ENCODE data around the gene RAB36. TPM values are rescaled to one million over a fixed set of nuclear protein-coding genes. Genes with fewer than 3 reads are reported as not detected.
A peak's percentile ranks its signal among the peaks of the same experiment; 100 is the strongest.

RAB36 gene
- total RNA-seq, 1 experiment from 2014 or later = 1.1 TPM

DNA sequence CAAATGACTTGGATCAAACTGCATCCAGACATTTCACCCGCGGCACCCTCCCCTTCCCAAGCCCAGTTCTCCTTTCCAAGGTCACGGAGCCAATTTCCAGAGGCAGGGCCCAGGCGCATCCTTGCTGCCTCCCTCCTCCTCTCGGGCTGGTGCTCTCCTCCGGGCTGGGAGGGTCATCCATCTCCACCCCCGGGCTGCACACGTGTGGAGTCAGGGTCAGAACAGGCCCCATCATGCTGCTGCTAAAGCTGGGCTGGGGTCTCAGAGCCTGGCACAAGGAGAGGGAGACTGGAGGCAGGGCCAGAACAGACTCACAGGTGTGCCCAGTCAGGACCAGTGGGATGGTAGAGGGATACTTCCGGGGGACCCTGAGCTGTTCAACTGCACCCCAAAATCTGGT, 17.5 kb upstream of the RAB36 start:
- ATAC-seq = no peak
- Histone ChIP-seq H3K4me3 (ENCODE audit: low read length) (no peak overlapping the region), H3K4me2 (ENCODE audit: low read length) (no peak overlapping the region), H3K79me2 (ENCODE audit: low read length) (no peaks in the 10 kb centered on the region), H3F3A (ENCODE audit: low read length, unreplicated experiment) (no peaks in the 10 kb centered on the region), H3K36me3 (ENCODE audit: low read depth, low read length) (no peaks in the 10 kb centered on the region), H3K9me2 (replicated peaks; ENCODE audit: low read length) (no peaks in the 10 kb centered on the region), H3K4me1 (ENCODE audit: insufficient read depth, low read length) (no peaks in the 10 kb centered on the region), H3K9ac (ENCODE audit: low read length) (no peak overlapping the region), H3K27ac (ENCODE audit: low read length) (no peak overlapping the region), H3K27me3 (ENCODE audit: low read length) (no peaks in the 10 kb centered on the region), H4K20me1 (ENCODE audit: low read length) (no peaks in the 10 kb centered on the region), H3K9me3 (ENCODE audit: low read length) (no peaks in the 10 kb centered on the region), H2AFZ (ENCODE audit: low read length) (no peak overlapping the region)
- intact Hi-C loops (cut with micrococcal nuclease) = no loop called here
- TF ChIP-seq, protein P1, sequence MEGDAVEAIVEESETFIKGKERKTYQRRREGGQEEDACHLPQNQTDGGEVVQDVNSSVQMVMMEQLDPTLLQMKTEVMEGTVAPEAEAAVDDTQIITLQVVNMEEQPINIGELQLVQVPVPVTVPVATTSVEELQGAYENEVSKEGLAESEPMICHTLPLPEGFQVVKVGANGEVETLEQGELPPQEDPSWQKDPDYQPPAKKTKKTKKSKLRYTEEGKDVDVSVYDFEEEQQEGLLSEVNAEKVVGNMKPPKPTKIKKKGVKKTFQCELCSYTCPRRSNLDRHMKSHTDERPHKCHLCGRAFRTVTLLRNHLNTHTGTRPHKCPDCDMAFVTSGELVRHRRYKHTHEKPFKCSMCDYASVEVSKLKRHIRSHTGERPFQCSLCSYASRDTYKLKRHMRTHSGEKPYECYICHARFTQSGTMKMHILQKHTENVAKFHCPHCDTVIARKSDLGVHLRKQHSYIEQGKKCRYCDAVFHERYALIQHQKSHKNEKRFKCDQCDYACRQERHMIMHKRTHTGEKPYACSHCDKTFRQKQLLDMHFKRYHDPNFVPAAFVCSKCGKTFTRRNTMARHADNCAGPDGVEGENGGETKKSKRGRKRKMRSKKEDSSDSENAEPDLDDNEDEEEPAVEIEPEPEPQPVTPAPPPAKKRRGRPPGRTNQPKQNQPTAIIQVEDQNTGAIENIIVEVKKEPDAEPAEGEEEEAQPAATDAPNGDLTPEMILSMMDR (conservative IDR thresholded peaks at IDR 0.05; ENCODE audit: low read depth, low read length) = no peak
- TF ChIP-seq EZH2 (IDR thresholded peaks at IDR 0.05; ENCODE audit: low read length, unreplicated experiment) (no peak), EZH2phosphoT487 (IDR thresholded peaks at IDR 0.05; ENCODE audit: borderline replicate concordance, low read length) (no peak)
- no peak for DNase-seq
- CTCF ChIA-PET = interaction anchor here (0.5 to 1.6 kb wide), 2 partner anchors 102 to 168 kb away, joined by 5 to 19 read pairs; no protein-coding TSS in a partner anchor
- POLR2A ChIA-PET (ENCODE audit: unreplicated experiment) = interaction anchor here (0.6 kb wide), 1 partner anchor 168 kb away, joined by 3 read pairs; no protein-coding TSS in a partner anchor
- no TSS peak for BruUV-seq (replicated peaks)

DNA sequence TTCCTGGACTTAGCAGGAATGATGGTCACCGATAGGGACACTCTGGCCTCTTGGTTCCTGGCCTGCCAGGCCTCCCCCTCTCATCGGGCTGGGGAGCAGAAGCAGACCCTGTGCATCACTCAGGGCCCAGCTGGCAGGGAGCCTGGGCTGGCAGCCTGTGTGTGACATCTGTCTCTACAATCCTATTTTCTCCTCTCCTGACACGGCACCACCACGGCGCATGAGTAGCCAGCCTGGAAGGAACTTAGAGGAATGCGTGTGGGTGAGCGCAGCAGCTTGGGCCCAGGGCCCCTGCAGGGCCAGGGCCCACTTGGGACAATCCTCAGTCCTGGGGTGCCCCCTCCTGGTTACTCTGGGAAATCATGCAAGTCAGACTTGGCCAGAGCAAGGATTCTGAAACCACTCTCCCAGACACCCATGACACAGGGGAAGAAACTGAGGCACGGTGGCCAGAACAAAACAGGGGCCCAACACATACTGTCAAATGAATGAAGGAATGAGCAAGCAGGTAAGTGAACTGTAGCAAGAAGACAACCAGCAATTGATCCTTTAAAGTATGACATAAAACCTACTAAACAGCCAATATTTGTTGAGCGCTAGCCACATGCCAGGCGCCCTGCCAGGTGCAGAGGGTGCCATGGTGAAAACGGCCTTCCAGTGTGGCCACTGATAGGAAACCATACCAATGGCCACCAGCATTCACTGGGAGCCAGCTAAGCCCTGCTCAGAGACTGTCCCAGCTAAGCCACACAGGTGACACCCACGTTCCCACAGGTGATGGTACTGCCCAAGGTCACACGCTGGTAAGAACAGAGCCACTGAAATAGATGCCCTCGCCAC, 16.8 kb upstream of the RAB36 start:
- Histone ChIP-seq H3K9ac (ENCODE audit: low read length) (no peak overlapping the region), H2AFZ (ENCODE audit: low read length) (no peak overlapping the region), H3K79me2 (ENCODE audit: low read length) (no peaks in the 10 kb centered on the region), H3F3A (ENCODE audit: low read length, unreplicated experiment) (no peaks in the 10 kb centered on the region), H3K4me2 (ENCODE audit: low read length) (no peak overlapping the region), H3K27me3 (ENCODE audit: low read length) (no peaks in the 10 kb centered on the region), H3K36me3 (ENCODE audit: low read depth, low read length) (no peaks in the 10 kb centered on the region), H4K20me1 (ENCODE audit: low read length) (no peaks in the 10 kb centered on the region), H3K27ac (ENCODE audit: low read length) (no peak overlapping the region), H3K9me3 (ENCODE audit: low read length) (no peaks in the 10 kb centered on the region), H3K4me3 (ENCODE audit: low read length) (no peak overlapping the region), H3K9me2 (replicated peaks; ENCODE audit: low read length) (no peaks in the 10 kb centered on the region), H3K4me1 (ENCODE audit: insufficient read depth, low read length) (no peaks in the 10 kb centered on the region)
- peak; percentile 73 for DNase-seq
- BruUV-seq (replicated peaks) = no TSS peak
- ChIA-PET POLR2A (ENCODE audit: unreplicated experiment) (interaction anchor here (0.6 kb wide), 1 partner anchor 169 kb away, joined by 3 read pairs; no protein-coding TSS in a partner anchor), CTCF (interaction anchor here (0.5 to 1.6 kb wide), 2 partner anchors 103 to 169 kb away, joined by 5 to 19 read pairs; no protein-coding TSS in a partner anchor)
- TF ChIP-seq, protein P1 (conservative IDR thresholded peaks at IDR 0.05; ENCODE audit: low read depth, low read length) = peak; percentile 82
- TF ChIP-seq EZH2phosphoT487 (IDR thresholded peaks at IDR 0.05; ENCODE audit: borderline replicate concordance, low read length) = no peak
- no peak for TF ChIP-seq EZH2 (IDR thresholded peaks at IDR 0.05; ENCODE audit: low read length, unreplicated experiment)
- intact Hi-C loops (cut with micrococcal nuclease) = no loop called here
- peak; percentile 78 for ATAC-seq

DNA sequence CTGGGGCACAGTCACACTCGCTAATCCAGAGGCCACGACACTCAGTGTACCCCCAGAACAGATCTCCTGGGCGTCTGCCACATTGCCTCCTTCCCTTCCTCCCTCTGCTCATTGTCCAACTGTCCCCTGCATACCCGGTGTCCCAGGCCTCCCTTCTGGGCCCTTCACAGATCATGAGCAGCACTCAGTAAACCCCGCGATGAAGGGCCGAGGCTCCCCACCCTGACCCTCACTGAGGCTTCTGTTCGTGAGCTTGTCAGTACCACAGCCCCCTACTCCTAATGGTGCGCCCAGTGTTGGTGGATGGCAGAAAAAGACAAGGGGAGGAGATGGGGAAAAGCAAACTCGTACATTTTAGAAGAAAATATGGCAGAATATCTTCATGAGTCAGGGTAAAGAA, 16.1 kb upstream of the RAB36 start:
- Histone ChIP-seq H3K36me3 (ENCODE audit: low read depth, low read length) (no peaks in the 10 kb centered on the region), H3K27ac (ENCODE audit: low read length) (no peak overlapping the region), H3K9me2 (replicated peaks; ENCODE audit: low read length) (no peaks in the 10 kb centered on the region), H4K20me1 (ENCODE audit: low read length) (no peaks in the 10 kb centered on the region), H3K4me3 (ENCODE audit: low read length) (no peak overlapping the region), H3F3A (ENCODE audit: low read length, unreplicated experiment) (no peaks in the 10 kb centered on the region), H3K9ac (ENCODE audit: low read length) (no peak overlapping the region), H3K4me2 (ENCODE audit: low read length) (no peak overlapping the region), H2AFZ (ENCODE audit: low read length) (no peak overlapping the region), H3K79me2 (ENCODE audit: low read length) (no peaks in the 10 kb centered on the region), H3K27me3 (ENCODE audit: low read length) (no peaks in the 10 kb centered on the region), H3K4me1 (ENCODE audit: insufficient read depth, low read length) (no peaks in the 10 kb centered on the region), H3K9me3 (ENCODE audit: low read length) (no peaks in the 10 kb centered on the region)
- TF ChIP-seq EZH2phosphoT487 (IDR thresholded peaks at IDR 0.05; ENCODE audit: borderline replicate concordance, low read length) (no peak), EZH2 (IDR thresholded peaks at IDR 0.05; ENCODE audit: low read length, unreplicated experiment) (no peak)
- TF ChIP-seq, protein P1 (conservative IDR thresholded peaks at IDR 0.05; ENCODE audit: low read depth, low read length) = no peak
- ChIA-PET CTCF (interaction anchor here (1.6 kb wide), 1 partner anchor 169 kb away, joined by 19 read pairs; no protein-coding TSS in a partner anchor), POLR2A (ENCODE audit: unreplicated experiment) (no interaction called here)
- DNase-seq (no peak), ATAC-seq (no peak)
- BruUV-seq (replicated peaks) = no TSS peak
- intact Hi-C loops (cut with micrococcal nuclease) = no loop called here

Data from PC-3 (cell line).